ENCODE data around the gene DOK7. TPM values are rescaled to one million over a fixed set of nuclear protein-coding genes. Genes with fewer than 3 reads are reported as not detected.
A peak's percentile ranks its signal among the peaks of the same experiment; 100 is the strongest.

Gene DOK7
- total and polyA plus RNA-seq, 12 donors: 30.3 to 89.7 (median 39.0) TPM

DNA sequence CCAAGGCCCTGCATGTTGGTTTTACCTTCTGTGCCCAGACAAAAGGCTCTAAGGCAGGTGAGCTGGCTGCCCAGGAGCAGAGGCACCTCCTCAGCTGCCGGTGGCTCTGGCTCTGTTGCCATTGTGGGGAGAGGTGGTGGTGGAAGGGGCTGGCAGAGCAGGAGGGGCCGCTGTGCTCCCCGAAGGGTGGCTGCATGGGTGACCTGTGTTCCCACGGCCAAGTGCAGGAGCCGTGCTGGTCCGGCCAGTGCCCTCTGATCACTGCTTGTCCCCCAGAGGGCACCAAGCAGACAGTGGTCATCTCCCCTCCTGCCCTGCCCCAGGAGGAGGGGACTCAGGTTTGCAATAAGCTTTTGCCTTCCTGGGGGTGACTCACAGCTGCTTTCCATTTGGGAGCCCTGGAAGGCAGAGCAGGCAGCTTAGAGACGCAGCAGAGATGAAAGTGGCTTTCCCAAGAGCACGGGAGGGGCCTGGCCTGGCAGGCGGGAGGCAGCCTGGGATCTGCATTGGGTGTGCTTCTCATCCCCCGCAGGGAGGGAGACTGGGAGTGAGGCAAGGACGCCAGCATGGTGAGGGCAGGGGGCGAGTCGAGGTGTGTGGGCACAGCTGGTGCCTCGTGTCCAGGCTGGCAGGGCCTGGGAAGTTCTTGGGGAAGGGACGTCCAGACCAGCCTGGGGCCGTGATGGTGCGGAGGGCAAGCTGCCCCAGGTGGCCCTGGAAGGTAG is 28.7 kb downstream of the DOK7 start:
- Histone ChIP-seq H3K27ac (no peak overlapping the region), H3K27me3 (peaks cover 0 to 54% (median 24%) of the 10 kb centered on the region in 7 donors), H3K4me1 (peaks cover 0 to 55% (median 18%) of the 10 kb centered on the region in 9 donors), H3K4me3 (no peak overlapping the region), H3K36me3 (peaks cover 0 to 36% (median 0%) of the 10 kb centered on the region in 9 donors), H3K9me3 (no peaks in the 10 kb centered on the region)
- no peak for DNase-seq
- WGBS, 2 donors: 64 to 79% methylated on average over 17 of the region's 17 CpGs
- no peak for ATAC-seq
- intact Hi-C loops (cut with DNase I): no loop called here
- TF ChIP-seq CTCF (IDR thresholded peaks at IDR 0.05): no peak

- no peak for DNase-seq
- no peak overlapping the region for H3K27ac ChIP-seq
- intact Hi-C loops (cut with DNase I): no loop called here
- no peak overlapping the region for H3K4me3 ChIP-seq
- H3K9me3 ChIP-seq: no peaks in the 10 kb centered on the region
- peaks cover 0 to 36% (median 0%) of the 10 kb centered on the region in 9 donors for H3K36me3 ChIP-seq
- no peak for TF ChIP-seq CTCF (IDR thresholded peaks at IDR 0.05)
- no peak for ATAC-seq
- H3K4me1 ChIP-seq: peaks cover 0 to 54% (median 11%) of the 10 kb centered on the region in 9 donors
- H3K27me3 ChIP-seq: peaks cover 0 to 54% (median 24%) of the 10 kb centered on the region in 7 donors
- 76 to 83% methylated on average over 55 of the region's 55 CpGs for WGBS, 2 donors
These were observed 29.9 kb downstream of the DOK7 start for GRCh38 chr4:3492741-3493719.

DNA sequence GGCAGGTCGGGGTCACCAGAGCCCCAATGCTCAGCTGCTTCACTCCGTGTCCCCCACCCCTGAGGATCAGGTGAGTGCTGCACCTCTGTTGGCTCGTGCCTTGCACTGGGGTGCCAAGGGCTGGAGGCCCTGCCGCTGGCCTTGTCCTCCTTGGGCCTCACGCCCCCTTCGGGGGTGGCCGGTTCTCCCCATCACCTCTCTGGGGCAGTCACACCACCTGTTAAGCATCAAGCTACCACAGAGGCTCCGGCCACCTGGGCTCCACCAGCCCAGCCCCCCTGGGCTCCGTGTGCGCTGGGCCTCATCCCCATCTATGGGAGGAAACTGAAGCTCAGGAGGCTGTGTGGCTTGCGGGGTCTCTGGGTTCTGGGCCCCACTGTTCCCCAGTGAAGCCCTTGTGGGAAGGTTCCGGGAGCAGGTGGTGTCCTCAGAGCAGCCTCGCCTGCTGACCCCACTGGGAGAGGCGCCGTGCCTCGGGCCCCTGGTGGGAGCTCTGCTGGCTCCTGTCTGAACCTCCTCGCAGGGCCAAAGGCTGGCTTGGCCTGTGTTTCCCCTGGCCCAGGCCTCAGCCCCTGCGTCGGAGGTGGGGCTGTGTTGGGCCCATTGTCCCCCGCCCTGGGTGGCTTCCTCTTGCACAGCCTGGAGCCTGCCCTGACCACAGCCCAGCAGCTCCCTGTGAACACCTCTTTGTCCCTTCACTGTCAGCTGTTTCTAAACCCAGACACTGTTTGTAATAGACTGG is 30.8 kb downstream of the DOK7 start:
- Histone ChIP-seq H3K9me3 (no peaks in the 10 kb centered on the region), H3K27ac (peak overlapping the region in 5 of 10 donors; percentile 2 to 60 (median 23)), H3K36me3 (peaks cover 0 to 38% (median 0%) of the 10 kb centered on the region in 9 donors), H3K4me3 (no peak overlapping the region), H3K27me3 (peaks cover 0 to 52% (median 24%) of the 10 kb centered on the region in 7 donors), H3K4me1 (peaks cover 0 to 56% (median 12%) of the 10 kb centered on the region in 9 donors)
- 64 to 69% methylated on average over 18 to 20 of the region's 20 CpGs for WGBS, 2 donors
- no peak for DNase-seq
- peak in 5 of 8 donors; percentile 7 to 16 (median 14) for ATAC-seq
- no peak for TF ChIP-seq CTCF (IDR thresholded peaks at IDR 0.05)
- intact Hi-C loops (cut with DNase I): no loop called here

Measured in heart right ventricle (tissue), 16 donors.